ENCODE data around the gene DEFB131B.
"Not testable (repeated sequence)": the region's sequence is repeated elsewhere in the genome, so short reads cannot be mapped to it uniquely, and the experiment has no call there.

The DEFB131B gene, protein sequence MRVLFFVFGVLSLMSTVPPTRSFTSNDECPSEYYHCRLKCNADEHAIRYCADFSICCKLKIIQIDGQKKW

DNA sequence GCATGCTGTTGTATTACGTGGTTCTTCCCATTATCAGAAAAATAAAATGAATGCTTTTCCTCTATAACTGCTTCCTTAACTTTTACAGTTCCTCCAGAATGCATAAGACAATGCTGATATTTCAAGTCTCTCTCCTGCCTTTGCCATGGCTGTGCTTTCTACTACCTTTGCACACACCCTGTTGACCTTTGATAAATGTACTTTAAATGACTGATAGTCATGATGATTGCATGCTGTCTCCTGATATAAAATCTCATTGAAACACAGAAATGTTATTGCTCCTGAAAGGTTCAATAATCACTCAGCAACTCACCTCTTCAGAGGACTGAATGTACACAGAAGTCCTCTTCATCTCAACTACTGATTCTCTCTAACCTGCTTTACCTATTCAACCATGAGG, at the start of gene DEFB131B:
TSS of gene DEFB131B (plus strand) at position 395 of the 400 bp plus-strand sequence. CDS start at position 395, 0 bp downstream.
- DNase-seq, result not testable (repeated sequence)

GRCh38 chr11:71829247-71829646, 49.0 kb upstream of the DEFB131B start:
- not testable (repeated sequence) for DNase-seq

GRCh38 chr11:71829686-71830085, 48.6 kb upstream of the DEFB131B start:
- DNase-seq, result not testable (repeated sequence)

- not testable (repeated sequence) for DNase-seq
Observed at GRCh38 chr11:71832811-71833210, 45.4 kb upstream of the DEFB131B start, which contains the start of gene DEFB108B. Gene DEFB108B, plus strand, starts transcription at chr11:71833200. Its CDS starts 0 bp downstream, at chr11:71833200.

DNA sequence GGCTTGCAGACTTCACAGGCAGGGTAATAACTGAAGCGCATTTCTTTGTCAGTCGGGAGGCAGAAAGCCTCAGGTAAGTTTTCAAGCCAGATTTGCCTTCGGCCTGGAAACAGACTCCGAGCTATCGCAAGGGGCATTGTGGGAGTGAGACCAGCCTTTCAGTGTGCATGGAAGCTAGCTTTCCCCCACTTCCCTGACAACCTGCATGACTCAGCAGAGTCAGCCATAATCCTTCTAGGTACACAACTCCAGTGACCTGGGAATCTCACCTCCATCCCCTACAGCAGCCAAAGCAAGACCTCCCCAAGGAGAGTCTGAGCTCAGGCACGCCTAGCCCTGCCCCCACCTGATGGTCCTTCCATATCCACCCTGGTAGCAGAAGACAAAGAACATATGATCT, 35.5 kb upstream of the DEFB131B start:
- DNase-seq, result not testable (repeated sequence)

DNA sequence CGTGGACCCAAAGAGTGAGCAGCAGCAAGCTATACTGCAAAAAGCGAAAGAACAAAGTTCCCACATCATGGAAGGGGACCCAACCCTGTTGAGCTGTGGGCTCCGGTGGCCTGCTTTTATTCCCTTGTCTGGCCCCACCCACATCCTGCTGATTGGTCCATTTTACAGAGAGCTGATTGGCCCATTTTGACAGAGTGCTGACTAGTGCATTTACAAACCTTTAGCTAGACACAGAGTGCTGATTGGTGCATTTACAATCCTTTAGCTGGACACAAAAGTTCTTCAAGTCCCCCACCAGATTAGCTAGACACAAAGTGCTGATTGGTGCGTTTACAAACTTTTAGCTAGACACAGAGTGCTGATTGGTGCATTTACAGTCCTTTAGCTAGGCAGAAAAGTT, 34.9 kb upstream of the DEFB131B start:
- not testable (repeated sequence) for DNase-seq

GRCh38 chr11:71843858-71844257, 34.4 kb upstream of the DEFB131B start:
- no peak for DNase-seq

GRCh38 chr11:71853895-71854294, 24.4 kb upstream of the DEFB131B start:
- DNase-seq, result not testable (repeated sequence)

DNA sequence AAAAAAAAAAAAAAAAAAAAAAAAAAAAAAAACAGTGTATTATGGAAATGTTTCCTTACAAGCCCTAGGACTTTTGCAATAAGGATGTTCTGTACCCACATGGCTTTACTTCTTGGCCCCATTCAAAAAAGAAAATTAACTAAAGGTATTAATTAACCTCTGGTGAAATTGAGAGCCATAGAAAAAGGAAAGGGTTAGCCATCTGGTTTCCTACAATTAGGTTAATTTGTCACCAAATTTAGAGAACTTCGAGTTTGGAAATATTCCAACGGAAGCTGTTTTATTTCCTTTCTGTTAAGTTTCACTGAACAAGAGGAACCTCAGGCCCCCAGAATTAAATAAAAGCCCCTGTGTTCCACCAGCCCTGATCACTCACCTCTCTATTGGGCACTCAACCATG, 22.4 kb upstream of the DEFB131B start:
- not testable (repeated sequence) for DNase-seq

DNA sequence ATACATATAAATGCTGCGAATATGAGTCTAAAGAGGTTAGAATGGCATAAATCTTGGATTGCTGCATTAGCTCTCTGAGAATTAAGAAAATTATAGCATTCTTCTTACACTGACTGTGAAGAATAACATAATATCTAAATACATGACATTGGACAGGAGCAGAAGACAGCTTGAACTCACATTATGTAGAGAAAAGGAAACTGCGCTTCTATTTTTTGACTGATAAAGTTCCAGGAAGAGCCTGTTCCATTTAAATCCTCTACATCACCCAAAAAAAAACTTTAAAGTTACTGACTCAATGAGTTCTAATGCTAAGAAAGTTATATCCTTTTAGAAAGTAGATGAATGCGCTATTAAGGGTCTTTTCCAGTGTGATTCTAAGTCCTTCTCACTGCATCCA, 17.4 kb upstream of the DEFB131B start:
- not testable (repeated sequence) for DNase-seq

DNA sequence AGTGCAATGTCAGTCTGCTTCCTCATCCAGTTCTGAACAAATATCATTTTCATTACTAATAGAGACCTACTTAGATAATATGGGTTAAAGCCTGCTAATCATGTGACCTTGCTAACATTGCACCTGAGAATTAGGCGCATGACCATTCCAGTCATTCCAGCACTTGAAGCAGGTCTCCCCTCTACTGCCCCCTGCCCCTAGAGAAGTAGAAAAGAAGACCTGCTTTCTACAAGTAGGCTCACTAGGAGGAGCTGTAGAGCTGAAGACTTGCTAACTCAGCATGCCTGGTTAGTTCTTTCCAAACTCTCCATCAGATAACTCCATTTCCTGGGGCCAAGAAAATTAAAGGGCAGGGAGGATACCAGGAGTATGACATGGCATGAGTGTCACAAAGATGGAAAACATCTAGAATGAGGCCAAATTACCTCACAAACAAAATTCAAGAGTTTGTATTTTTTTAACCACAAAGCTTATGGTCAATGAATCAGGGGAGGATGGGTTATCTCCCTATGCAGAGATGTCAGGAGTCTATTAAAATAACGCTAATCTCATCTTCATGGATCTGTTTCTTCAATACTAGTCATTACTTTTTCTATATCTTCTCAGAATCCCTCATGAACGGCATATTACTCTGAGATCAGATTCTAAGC, 14.2 kb upstream of the DEFB131B start:
- peak; percentile 61 for DNase-seq

GRCh38 chr11:71867209-71867608, 11.0 kb upstream of the DEFB131B start:
- DNase-seq, result not testable (repeated sequence)

DNA sequence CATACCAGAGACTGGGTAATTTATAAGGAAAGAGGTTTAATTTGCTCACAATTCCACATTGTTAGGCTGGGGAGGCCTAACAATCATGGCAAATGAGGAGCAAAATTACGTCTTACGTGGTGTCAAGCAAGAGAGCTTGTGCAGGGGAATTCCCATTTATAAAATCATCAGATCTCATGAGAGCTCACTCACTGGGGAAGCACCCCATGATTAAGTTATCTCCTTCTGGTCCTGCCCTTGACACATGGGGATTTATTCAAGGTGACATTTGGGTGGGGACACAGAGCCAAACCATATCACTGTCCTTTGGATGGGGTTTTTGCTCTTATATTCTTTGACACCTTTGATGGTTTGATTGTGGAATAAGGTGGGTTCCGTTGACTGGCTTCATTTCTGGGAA, 8.3 kb upstream of the DEFB131B start:
- DNase-seq, result not testable (repeated sequence)

DNA sequence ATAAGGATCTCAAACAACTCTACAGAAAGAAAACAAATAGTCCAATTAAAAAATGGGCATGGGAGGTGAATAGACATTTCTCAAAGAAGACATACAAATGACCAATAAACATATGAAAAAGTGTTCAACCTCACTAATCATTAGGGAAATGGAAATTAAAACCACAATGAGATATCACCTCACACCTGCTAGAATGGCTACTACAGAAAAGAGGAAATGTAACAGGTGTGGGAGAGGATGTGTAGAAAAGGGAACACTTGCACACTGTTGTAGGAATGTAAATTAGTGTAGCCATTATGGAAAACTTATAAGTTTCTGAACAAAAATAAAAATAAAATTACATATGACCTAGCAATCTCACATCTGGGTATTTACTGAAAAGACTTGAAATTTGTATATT, 7.6 kb upstream of the DEFB131B start:
- not testable (repeated sequence) for DNase-seq

- DNase-seq, result not testable (repeated sequence)
Observed at GRCh38 chr11:71876262-71876661, 2.0 kb upstream of the DEFB131B start.

GRCh38 chr11:71885806-71886205, 7.6 kb downstream of the DEFB131B start:
- not testable (repeated sequence) for DNase-seq

DNA sequence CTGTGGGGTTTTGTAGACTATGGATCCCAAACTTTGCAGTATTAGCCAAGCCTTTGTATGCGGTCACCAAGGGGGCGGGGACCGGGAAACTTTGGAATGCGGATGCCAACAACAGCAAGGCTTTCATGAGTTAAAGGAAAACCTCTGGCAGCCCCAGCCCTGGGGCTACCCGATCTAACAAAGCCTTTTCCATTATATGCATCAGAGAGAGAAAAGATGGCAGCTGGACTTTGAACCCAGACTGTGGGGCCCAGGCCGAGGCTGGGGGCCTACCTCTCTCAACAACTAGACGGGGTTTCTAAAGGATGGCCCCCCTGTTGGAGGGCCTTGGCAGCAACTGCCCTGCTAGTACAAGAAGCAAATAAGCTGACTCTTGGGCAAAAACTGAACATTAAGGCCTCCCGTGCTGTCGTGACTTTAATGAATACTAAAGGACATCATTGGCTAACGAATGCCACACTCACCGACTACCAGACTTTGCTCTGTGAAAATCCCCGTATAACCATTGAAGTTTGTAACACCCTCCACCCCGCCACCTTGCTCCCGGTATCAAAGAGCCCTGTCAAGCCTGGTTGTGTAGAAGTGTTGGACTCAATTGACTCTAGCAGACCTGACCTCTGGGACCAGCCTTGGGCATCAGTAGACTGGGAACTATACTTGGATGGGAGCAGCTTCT, 10.2 kb downstream of the DEFB131B start:
- DNase-seq, result not testable (repeated sequence)

GRCh38 chr11:71889181-71889872, 11.1 kb downstream of the DEFB131B start:
- DNase-seq, result not testable (repeated sequence)

DNA sequence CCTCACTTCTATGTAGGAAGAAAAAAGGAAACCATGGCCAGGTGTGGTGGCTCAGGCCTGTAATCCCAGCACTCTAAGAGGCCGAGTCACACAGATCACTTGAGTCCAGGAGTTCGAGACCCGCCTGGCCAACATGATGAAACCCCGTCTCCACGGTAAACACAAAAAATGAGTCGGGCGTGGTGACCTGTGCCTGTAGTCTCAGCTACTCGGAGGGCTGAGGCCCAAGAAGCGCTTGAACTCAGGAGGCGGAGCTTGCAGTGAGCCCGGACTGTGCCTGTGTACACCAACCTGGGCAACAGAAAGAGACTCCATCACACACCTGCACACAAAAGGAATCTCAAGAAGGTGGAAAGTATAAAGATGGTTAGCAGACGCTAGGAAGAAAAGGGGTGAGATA, 17.7 kb downstream of the DEFB131B start:
- no peak for DNase-seq

DNA sequence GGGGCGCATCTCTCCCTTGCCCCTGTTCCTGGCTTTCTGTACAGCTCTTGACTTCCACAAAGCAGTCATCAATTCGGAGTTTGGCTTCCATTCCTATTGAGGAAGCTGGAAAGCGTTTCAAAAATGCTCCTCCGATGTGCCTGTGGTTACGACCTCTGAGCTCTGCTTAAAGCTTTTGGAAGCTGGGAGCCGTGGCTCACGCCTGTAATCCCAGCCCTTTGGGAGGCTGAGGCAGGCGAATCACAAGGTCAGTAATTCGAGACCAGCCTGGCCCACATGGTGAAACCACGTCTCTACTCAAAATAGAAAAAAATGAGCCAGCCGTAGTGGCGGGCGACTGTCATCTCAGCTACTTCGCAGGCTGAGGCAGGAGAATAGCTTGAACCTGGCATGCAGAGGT, 22.9 kb downstream of the DEFB131B start:
- DNase-seq, result peak; percentile 47

GRCh38 chr11:71908218-71908617, 30.0 kb downstream of the DEFB131B start:
- no peak for DNase-seq

DNA sequence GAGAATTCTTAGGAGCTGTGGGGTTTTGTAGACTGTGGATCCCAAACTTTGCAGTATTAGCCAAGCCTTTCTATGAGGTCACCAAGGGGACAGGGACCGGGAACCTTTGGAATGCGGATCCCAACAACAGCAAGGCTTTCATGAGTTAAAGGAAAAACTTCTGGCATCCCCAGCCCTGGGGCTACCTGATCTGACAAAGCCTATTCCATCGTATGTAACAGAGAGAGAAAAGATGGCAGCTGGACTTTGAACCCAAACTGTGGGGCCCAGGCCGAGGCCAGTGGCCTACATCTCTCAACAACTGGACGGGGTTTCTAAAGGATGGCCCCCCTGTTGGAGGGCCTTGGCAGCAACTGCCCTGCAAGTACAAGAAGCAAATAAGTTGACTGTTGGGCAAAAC, 32.5 kb downstream of the DEFB131B start:
- not testable (repeated sequence) for DNase-seq

GRCh38 chr11:71911321-71911985, 33.2 kb downstream of the DEFB131B start:
- DNase-seq, result not testable (repeated sequence)
